ENCODE data around the gene RGL1.
A peak's percentile ranks its signal among the peaks of the same experiment; 100 is the strongest.
"Not testable (repeated sequence)": the region's sequence is repeated elsewhere in the genome, so short reads cannot be mapped to it uniquely, and the experiment has no call there.

RGL1 gene

DNA sequence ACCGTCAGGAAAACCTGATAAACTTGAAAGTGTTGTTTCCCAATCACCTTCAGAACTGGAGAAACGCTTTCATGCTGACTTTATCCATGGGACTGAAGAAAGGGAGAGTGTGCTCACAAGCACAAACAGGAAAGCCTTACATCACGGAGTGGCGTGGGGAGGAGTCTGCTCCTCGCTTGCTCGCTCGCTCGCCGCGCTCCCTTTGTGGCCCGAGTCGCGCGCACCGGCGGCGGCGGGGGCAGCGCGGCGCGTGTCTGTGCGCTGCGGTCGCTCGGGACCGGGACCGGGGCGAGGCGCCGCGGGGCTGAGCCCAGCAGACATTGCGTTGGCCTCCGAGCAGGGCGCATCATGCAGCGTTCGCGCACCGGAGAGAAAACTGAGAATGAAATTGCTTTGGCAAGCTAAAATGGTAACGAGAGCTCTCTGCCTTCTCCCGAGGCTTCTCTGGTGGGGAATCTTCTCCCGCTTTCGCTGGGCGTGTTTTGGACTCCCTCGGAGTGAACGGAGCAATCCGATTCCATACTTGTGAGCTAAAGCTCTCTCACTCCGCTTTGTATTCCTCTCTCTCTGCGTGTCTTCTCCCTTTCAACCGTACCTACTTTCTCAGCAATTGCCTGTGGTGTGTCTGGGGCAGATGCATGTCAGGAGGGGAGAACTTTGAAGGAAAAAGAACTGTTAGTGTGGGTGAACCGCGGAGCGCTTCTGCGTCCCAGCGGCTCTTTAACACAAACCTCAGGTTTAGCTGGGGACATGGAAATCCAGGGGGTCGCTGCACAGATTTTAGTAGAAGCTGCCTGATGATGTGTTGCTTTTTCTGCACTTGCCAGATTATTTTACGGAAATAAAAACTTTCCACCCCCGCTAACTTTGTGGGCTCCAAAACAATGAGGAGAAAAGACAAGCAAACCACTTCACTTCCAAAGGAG lies at the start of gene RGL1:
RGL1 (plus strand) TSS at position 205 of the 926 bp plus-strand sequence; CDS start at position 383, 178 bp downstream.
- peak; percentile 86 for DNase-seq

DNA sequence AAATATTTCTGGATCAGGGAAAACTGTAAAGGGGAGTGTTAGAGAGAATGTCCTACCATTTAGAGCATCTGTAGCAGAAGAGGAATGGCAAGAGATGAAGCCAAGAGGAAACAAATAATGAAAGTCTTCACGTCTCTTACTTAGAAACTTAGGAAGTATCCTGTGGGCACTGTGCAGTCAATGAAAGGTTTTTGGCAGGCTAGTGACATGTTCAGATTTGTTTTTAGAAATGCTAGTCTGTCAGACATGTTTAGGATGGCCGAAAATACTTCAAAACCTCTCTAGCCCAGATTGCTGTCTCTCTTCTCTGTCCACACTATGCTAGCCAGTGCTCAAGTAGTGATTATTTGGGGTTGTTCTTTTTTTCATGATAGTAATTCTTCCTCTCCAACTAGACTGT lies 48.6 kb upstream of the RGL1 start:
- DNase-seq: no peak

DNA sequence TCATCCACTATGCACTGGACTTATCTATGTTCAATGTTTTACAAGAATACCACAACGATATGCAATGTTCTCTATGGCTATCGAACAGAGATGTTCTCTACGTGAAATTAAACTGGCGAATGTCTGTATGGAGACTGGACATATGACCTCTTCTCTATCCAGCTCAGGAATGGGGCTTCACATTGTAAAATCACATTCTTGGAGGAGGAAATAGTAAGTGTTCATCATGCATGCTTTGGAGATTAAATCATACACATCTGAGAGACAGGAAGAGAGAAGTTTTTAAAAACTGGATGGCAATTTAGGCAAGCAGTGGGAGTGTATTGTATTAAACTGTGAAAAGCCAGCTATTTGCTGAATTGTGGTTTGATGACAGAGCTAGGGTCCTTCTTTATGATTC lies 47.9 kb upstream of the RGL1 start:
- no peak for DNase-seq

DNA sequence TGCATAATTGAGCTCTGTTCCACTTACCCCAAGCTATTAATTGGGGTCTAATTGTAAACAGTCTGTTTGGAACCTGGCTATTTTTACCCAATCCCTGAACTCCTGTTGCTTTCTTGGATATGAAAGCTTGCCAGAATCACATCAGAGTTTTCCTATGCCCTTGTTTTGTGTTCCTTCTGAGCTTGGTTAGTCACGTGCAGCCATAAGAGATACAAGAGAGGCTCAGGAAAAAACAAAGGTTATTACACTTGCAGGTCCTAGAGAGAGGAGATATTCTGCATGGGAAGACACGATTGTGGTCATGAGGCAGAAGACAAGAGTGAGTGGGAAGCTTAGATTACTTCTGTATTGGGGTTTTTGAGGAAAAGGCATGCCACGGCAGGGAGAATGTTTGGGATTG lies 46.0 kb upstream of the RGL1 start:
- no peak for DNase-seq

DNA sequence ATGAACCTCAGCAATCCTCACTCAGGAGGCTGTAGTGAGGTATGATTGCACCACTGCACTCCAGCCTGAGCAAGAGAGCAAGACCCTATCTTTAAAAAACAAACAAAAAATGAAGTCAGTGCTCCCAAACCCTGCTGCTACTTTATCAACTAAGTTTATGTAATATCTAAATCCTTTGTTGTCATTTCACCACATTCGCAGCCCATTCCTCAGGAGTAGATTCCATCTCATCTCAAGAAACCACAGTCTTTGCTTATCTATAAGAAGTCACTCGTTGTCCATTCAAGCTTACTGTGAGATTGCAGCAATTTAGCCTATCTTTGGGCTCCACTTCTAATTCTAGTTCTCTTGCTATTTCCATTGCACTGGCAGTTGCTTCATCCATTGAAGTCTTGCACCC lies 44.3 kb upstream of the RGL1 start:
- no peak for DNase-seq

DNA sequence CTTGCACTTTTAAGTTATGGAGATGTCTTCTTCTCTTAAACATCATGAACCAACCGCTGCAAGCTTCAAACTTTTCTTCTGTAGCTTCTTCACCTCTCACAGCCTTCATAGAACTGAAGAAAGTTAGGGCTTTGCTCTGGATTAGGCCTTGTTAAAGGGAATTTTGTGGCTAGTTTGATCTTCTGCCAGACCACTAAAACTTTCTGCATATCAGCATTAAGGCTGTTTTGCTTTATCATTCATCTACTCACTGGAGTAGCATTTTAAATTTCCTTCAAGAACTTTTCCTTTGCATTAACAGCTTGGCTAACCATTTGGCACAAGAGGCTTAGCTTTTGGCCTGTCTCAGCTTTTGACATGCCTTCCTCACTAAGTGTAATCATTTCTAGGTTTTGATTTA lies 43.0 kb upstream of the RGL1 start:
- DNase-seq: no peak

DNA sequence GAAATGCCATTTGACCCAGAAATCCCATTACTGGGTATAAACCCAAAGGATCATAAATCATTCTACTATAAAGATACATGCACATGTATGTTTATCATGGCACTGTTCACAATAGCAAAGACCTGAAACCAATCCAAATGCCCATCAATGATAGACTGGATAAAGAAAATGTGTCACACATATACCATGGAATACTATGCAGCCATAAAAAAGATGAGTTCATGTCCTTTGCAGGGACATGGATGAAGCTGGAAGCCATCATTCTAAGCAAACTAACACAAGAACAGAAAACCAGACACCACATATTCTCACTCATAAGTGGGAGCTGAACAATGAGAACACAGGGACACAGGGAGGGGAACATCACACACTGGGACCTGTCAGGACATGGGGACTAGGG lies 42.1 kb upstream of the RGL1 start:
- not testable (repeated sequence) for DNase-seq

DNA sequence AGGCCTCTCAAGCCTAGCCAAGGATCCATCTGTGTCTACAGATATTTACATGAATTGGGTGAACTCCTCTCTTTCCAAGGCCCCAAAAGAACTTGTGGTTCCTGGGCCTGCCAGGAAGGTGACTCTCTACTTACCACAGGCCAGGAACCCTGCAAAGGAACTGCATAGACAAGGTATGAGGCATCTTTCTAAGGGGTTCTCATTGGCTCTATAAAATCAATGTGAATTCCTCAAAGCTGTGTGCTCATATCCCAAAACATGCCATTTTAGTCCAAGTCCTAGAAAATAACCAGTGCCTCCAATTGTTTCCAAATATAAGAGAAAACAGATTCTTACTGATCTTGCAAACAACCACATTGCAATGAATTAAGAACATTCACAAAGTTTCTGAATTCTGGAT lies 39.9 kb upstream of the RGL1 start:
- DNase-seq: no peak

DNA sequence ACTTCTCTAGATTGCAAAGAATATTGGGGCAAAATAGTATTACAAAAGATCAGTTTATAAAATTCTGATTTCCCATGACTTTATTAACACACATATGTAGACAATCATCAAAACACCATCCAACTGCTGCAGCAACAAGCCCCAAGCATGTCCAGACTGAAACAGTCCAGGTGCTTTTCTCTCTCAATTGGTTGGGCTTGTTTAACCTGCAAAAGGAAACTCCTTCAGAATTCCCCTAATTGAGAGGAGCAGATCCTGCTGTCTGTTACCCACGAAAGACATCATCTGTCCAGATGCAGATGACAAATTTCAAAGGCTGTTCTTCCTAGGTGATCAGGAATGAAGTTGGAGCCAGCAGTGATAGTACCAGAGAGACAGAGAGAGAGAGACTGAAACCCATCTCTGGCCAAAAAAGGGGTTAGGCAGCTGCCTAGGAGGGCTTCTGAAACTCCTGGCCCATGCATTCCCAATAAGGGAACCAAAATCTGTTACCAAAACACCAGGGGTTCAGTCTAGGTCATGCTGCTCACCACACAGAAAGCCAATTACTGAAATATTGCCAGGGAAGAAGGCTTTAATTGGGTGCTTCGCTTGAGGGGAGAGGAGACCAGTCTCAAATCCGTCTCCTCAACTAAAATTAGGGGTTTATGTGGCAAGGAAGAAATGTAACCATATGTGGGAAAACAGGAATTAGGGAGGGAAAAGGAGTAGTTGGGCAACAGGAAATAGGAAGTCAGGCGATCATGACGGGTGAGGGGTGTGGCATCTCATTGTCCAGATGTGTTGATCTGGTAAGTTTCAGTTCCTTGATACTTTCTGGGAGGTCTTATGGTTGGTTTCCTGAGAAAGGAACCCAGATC lies 34.7 kb upstream of the RGL1 start:
- DNase-seq: no peak

DNA sequence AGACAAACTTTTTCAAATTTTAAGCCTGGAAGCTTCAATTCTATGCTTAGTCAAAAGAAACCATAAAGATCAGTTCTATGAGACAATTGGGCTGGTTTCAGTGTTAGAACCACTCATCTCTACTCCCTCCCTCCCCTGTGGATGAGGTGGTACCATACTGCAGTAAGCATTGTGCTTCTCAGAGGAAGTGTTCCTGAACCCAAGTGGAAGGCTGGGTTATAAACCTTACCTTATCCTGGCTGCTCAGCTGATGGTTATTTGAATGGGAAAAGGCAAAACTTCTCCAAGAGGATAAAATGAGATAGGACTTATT lies 34.1 kb upstream of the RGL1 start:
- no peak for DNase-seq

DNA sequence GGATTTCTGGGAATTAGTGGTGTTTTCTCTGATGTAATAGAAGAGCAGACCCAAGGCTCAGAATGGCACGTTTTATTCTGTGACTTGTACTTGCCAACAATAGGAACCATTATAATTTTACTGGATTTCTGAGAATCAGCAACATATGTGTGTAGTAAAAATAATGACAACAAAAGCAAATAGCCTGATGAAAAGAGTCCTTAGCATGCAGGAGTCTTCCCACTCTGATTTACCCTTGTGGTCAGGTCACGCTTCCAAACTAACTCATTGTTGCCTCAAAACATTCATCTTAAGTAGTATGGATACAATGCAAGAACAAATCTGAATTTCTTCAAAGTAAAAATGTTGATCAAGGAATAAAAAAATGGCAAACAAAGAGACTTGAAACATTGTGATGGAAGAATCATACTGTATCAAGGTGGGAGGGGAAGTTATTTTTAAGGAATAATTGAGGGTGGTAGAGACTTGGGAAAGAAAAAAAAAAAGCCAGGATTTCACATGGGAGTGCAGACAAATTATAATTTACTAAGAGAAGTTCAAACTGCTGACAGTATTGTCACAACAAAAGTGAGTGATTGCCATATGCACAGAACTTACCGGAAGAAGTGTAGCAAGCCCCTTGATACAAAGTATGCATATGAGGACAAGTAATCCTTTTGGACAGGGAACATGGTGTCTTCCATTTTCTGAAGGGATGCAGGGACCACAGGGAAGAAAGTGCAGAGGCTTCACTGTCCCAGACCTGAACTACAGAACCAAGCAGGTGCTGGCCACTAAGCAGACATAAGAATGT lies 31.2 kb upstream of the RGL1 start:
- DNase-seq: no peak

DNA sequence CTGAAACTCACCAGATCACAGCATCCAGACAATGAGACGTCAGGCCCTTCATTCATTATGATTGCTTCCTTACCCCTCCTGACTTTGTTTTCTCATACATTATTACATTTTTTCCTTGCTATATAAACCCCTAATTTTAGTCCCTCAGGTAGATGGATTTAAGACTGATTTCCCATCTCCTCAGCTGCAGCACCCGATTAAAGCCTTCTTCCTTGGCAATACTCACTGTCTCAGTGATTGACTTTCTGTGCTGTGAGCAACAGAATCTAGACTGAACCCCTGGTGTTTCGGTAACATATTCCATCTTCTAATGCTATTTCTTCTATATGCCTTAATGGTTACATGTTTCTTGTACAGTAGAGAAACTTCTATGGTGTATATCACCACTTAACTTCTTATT lies 30.0 kb upstream of the RGL1 start:
- DNase-seq: no peak

DNA sequence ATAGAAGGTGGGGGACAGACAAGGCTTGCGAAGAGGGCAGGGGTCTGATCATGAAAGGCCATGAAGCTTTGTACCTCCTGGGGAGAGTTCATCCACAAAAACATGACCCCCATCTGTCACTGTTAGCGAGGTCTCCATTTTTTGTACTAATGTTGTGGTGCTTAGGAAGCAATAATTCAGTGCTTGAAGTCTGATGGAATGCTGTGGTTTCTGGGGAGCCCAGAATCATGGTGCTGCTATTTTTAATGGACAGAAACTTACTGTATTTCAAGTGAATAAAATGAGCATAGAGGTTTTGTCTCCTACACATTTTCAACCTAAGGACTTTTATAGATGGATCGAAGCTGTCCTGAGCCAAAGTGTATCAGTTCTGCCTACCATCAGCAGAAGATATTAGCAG lies 28.2 kb upstream of the RGL1 start:
- DNase-seq: no peak

DNA sequence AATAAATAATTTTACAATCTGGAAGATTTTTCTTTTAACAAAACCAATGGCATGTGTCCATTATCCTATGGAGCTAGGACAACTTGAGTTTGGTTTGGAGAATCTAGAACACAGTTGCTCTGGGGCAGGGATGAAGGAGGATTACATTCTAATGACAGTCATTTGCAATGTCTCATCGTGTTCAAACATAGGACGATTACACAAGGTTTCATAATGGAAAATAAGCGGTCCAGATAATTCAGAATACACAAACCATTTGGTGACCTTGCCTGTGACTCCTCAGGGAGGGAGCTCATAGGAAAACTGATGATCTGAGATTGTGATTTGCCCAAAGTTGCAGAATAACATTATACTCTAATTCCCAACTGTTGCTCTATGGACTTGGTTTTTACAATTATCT lies 27.6 kb upstream of the RGL1 start:
- no peak for DNase-seq

DNA sequence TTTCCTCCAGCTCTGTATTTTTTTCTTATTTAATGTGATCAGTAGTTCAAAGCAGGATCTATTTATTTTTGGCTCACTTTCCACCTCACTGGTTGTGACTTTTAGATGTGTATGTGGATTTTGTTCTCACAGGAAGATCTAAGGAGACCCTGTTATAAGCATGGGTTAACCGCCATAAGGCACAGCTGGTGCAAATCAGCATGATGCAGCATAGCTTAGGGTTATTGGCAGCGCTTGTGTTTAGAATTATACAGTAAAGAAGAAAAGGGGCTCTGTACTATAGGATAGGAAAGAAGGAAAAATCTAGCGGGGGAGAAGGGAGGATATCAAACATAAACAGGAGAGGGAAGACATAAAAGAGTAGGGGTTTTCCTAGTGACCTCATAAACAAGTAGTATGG lies 26.9 kb upstream of the RGL1 start:
- no peak for DNase-seq

DNA sequence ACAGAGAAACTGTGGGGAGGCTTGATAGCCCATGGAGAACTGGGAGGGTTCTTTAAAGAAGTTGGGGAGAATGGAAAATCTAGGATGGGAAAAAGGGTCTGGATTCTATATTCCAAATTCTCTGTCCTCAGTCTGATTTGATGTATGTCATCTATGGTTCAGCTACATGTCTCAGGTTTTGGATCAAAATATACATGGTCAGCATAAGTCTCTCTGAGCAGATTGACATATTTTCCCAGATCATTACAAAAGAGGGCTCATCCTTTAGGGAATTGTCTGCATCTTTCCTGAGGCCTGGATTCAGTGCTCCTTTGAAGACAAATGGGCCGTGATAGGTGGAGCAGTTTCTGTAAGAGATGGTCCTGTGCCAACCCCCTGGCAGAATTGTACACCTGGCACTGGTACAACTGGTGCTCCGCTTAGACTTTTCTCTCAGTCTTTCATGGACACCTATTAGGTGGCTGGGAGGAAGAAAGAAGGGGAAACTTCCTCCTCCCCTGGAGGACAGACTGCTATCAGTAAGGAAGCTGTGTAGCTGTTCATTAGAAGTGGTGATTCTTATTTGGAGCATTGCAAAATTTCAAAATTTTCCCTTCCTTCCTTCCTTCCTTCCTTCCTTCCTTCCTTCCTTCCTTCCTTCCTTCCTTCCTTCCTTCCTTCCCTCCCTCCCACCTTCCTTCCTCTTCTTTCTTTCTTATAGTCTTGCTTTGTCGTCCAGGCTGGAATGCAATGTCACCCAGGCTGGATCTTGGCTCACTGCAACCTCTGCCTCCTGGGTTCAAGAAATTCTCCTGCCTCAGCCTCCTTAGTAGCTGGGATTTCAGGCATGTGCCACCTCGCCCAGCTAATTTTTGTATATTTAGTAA lies 26.1 kb upstream of the RGL1 start:
- no peak for DNase-seq

DNA sequence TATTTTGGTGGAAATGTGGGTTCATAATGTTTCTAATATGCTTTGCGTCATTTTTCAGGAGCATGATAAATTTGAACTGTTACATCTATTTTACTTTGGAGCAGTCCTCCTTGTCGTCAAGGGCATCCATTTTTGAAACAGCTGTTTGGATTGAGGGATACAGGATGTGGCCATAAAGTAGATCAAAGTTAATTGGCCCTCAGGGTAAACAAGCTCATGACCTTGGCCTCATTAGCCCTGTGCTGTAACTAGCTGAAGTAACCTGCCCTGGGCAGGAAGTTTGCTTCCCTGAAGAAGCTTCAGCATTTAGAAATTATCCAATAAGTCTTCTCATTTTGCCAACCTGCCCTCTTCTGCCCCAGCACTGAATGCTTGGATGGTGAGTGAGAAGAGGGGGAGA lies 24.8 kb upstream of the RGL1 start:
- no peak for DNase-seq

DNA sequence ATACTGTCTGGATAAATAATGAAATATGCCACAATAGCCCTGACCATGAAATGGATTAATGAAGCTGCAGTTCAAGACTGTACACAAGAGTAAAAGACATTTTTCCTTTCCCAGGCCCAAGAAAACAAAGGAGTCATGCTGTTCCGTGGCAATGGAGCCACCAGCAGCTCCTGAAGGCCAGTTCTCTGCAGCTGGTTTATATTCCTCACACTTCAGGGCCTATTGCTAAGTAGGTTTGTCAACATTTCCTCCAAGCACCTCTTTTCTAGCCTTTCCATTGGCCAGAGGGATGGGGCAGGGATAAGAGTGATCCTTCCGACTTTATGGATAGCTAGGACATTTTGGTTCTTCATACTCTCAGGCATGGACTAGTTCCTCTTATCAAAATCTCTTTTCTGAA lies 24.2 kb upstream of the RGL1 start:
- DNase-seq: no peak

DNA sequence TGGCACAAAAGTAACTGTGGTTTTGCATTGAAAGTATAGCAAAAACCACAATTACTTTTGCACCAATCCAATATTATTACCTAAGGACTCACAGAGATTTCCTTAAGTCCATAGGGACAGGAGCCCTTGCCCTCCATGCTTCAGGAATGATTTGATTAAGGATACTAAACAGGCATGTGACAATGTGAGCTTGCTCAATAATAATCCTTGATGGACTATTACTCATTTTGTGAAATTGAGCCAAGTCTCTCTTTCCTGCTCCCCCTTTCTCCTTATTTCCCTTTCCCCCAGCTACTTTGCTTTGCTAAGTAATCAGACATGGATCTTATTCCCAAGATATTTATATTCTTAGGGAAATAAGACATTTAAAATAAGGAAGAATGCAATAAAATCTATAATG lies 21.6 kb upstream of the RGL1 start:
- DNase-seq: no peak

DNA sequence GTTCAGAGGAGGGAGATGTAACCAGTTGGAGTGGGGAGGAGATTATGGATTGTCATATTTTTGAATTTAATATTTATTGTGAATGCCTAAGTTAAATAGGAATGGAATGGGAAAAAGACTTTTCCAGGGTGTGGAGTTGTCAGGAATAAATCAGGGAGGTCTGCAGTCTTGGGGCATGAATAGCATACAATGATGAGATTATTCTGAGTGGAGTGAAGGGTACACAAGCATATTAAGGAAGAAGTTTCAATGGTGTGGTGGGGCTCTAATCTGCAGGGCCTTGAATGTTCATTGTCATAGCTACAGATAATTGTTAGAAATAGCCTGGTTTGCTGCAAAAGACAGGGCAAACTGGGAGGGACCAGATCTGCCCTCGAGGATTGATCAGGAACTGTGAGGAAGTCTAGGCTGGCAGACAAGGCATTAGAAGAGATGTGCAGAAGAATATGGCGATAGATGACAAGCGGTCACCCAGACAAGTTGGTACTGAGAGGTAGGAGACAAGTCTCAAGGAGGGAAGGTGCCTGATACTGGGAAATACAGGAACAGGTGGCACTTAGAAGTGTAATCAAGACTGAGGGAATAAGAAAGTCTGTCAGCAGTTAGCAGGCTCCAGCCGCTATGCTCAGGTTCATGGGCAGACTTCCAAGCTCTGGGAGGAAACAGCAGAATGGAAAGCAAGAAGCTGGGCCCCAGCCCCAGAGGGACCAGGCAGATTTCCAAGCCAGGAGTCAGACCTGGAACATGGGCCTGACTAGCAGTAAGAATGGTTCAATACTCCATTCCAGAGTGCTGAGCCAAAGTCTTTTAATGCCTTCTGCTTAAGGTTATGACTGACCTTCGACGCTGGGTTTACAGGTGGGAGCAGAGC lies 20.9 kb upstream of the RGL1 start:
- DNase-seq: no peak

DNA sequence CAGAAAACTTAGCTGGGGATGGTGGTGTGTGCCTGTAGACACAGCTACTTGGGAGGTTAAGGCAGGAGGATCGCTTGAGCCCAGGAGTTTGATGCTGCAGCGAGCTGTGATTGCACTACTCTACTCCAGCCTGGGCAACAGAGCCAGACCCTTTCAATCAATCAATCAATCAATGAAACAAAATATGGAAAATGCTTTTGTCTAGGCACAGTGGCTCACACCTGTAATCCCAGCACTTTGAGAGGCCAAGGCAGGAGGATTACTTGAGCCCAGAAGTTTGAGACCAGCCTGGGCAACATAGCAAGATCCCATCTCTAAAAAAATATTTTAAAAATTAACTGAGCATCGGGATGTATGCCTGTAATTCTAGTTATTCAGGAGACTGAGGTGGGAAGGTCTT lies 19.0 kb upstream of the RGL1 start:
- not testable (repeated sequence) for DNase-seq
